Measurements from ENCODE around the gene ACER3. TPM values are rescaled to one million over a fixed set of nuclear protein-coding genes. Genes with fewer than 3 reads are reported as not detected.

ACER3 gene
- total RNA-seq, 2 donors from 2014 or later, result 18.5 to 23.2 TPM

DNA sequence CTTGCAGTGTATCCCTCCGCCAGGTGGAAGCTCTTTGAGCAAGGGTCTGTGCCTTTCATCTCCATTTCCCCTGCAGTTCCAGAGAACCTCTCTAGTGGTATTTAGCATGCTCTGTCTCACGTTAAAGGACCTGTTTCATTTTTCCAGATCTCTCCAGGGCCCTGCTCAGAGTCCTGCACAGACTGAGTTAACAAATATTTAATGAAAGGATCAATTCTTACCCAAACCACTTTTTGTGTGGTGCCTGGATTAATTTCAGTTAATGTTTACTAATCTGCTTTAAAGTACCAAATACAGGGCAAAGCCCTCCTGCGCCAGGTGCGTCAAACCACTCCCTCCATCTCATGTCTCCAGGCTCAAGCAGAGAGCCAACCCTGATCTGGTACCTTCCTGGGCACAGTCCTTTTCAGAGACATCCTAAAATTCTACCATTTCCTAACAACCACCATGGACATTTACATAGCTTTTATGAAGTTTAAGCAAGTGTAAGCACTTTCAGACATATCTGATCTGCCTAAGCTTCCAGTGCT, 18.7 kb upstream of the ACER3 start:
- TF ChIP-seq, protein P1, sequence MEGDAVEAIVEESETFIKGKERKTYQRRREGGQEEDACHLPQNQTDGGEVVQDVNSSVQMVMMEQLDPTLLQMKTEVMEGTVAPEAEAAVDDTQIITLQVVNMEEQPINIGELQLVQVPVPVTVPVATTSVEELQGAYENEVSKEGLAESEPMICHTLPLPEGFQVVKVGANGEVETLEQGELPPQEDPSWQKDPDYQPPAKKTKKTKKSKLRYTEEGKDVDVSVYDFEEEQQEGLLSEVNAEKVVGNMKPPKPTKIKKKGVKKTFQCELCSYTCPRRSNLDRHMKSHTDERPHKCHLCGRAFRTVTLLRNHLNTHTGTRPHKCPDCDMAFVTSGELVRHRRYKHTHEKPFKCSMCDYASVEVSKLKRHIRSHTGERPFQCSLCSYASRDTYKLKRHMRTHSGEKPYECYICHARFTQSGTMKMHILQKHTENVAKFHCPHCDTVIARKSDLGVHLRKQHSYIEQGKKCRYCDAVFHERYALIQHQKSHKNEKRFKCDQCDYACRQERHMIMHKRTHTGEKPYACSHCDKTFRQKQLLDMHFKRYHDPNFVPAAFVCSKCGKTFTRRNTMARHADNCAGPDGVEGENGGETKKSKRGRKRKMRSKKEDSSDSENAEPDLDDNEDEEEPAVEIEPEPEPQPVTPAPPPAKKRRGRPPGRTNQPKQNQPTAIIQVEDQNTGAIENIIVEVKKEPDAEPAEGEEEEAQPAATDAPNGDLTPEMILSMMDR (conservative IDR thresholded peaks at IDR 0.05), result no peak
- Histone ChIP-seq H3K9me3 (ENCODE audit: control insufficient read depth, low read length) (no peaks in the 10 kb centered on the region), H3K27me3 (ENCODE audit: control insufficient read depth, insufficient read depth, low read length, poor library complexity, severe bottlenecking) (no peaks in the 10 kb centered on the region), H3K4me3 (ENCODE audit: low read length) (peak overlapping the region; percentile 6), H3K4me1 (ENCODE audit: control insufficient read depth, insufficient read depth, low read length) (peaks cover 25% of the 10 kb centered on the region), H3K27ac (ENCODE audit: low read depth, low read length) (no peak overlapping the region), H3K9ac (ENCODE audit: extremely low read depth, low read length, poor library complexity, severe bottlenecking) (no peak overlapping the region), H3K36me3 (ENCODE audit: control insufficient read depth, insufficient read depth, low read length) (no peaks in the 10 kb centered on the region)
- H3K36me3 Mint-ChIP-seq (ENCODE audit: low read depth), result no peaks in the 10 kb centered on the region
- DNase-seq, result peak; percentile 69
- H3K27ac Mint-ChIP-seq, result no peak overlapping the region
- H3K27me3 Mint-ChIP-seq (ENCODE audit: insufficient read depth), result peaks cover under 1% of the 10 kb centered on the region
- H3K4me3 Mint-ChIP-seq, result no peak overlapping the region
- WGBS, 2 experiments (ENCODE audit: insufficient coverage in 1 of 2, insufficient read length in 1 of 2), result 75 to 90% methylated on average over 3 to 4 of the region's 4 CpGs
- H3K4me1 Mint-ChIP-seq, result peaks cover 20% of the 10 kb centered on the region
- peaks cover 5% of the 10 kb centered on the region for H3K9me3 Mint-ChIP-seq

DNA sequence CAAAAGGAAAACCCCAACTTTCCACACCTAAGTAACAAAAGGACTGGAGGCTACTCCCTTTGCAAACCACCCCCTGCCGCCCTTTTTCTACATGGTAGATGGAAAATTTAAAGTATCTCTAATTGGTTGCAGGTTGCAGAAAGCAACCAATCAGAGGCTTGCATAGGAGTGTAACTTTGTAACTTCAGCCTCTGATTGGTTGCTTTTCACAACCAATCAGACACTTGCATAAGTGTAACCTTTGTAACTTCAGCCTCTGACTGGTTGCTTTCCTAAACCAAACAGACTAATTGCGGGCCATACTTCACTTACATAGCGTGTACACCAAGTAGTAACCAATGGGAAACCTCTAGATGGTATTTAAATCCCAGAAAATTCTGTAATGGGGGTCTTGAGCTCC, 16.8 kb upstream of the ACER3 start:
- 97% methylated on average over 3 of the region's 3 CpGs; no CpG with 5 or more reads in 1 of the 2 experiments for WGBS, 2 experiments (ENCODE audit: insufficient coverage in 1 of 2, insufficient read length in 1 of 2)
- Mint-ChIP-seq H3K4me1 (peaks cover 20% of the 10 kb centered on the region), H3K27ac (no peak overlapping the region), H3K4me3 (no peak overlapping the region), H3K27me3 (ENCODE audit: insufficient read depth) (peaks cover 6% of the 10 kb centered on the region), H3K36me3 (ENCODE audit: low read depth) (no peaks in the 10 kb centered on the region), H3K9me3 (peaks cover 5% of the 10 kb centered on the region)
- TF ChIP-seq, protein P1 (conservative IDR thresholded peaks at IDR 0.05), result no peak
- no peak for DNase-seq
- Histone ChIP-seq H3K4me3 (ENCODE audit: low read length) (no peak overlapping the region), H3K27ac (ENCODE audit: low read depth, low read length) (no peak overlapping the region), H3K27me3 (ENCODE audit: control insufficient read depth, insufficient read depth, low read length, poor library complexity, severe bottlenecking) (no peaks in the 10 kb centered on the region), H3K4me1 (ENCODE audit: control insufficient read depth, insufficient read depth, low read length) (peaks cover 10% of the 10 kb centered on the region), H3K36me3 (ENCODE audit: control insufficient read depth, insufficient read depth, low read length) (no peaks in the 10 kb centered on the region), H3K9ac (ENCODE audit: extremely low read depth, low read length, poor library complexity, severe bottlenecking) (no peak overlapping the region), H3K9me3 (ENCODE audit: control insufficient read depth, low read length) (no peaks in the 10 kb centered on the region)

DNA sequence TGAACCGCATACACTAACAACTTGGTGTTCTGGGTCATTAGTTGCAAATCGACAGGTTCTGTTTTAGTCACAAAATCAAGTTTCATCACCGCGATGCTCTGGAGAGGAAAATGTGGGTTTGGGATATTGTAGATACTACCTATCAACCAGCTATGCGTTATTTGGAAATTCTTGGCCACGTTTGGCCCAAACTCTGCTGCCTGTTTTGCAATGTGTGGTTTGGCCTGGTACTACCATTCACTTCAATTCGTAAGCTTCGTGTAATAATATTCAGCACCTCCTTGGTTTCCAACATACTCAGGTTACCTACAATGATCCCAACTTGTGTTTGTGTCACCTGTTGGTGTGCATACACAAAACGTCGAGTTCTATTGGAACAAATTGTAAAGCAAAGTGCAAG, 16.2 kb upstream of the ACER3 start:
- no peak overlapping the region for H3K9ac ChIP-seq (ENCODE audit: extremely low read depth, low read length, poor library complexity, severe bottlenecking)
- H3K27ac Mint-ChIP-seq, result no peak overlapping the region
- 94 to 97% methylated on average over 6 to 10 of the region's 10 CpGs for WGBS, 2 experiments (ENCODE audit: insufficient coverage in 1 of 2, insufficient read length in 1 of 2)

More for the DNA sequence above, 16.2 kb upstream of the ACER3 start:
- DNase-seq, result no peak
- no peak overlapping the region for H3K4me3 Mint-ChIP-seq
- no peaks in the 10 kb centered on the region for H3K36me3 ChIP-seq (ENCODE audit: control insufficient read depth, insufficient read depth, low read length)
- H3K9me3 Mint-ChIP-seq, result peaks cover 5% of the 10 kb centered on the region
- no peaks in the 10 kb centered on the region for H3K36me3 Mint-ChIP-seq (ENCODE audit: low read depth)
- no peaks in the 10 kb centered on the region for H3K9me3 ChIP-seq (ENCODE audit: control insufficient read depth, low read length)
- peaks cover 12% of the 10 kb centered on the region for H3K27me3 Mint-ChIP-seq (ENCODE audit: insufficient read depth)
- peaks cover 16% of the 10 kb centered on the region for H3K4me1 Mint-ChIP-seq
- no peak overlapping the region for H3K4me3 ChIP-seq (ENCODE audit: low read length)
- H3K27me3 ChIP-seq (ENCODE audit: control insufficient read depth, insufficient read depth, low read length, poor library complexity, severe bottlenecking), result no peaks in the 10 kb centered on the region
- TF ChIP-seq, protein P1 (conservative IDR thresholded peaks at IDR 0.05), result no peak
- H3K27ac ChIP-seq (ENCODE audit: low read depth, low read length), result no peak overlapping the region
- peaks cover 10% of the 10 kb centered on the region for H3K4me1 ChIP-seq (ENCODE audit: control insufficient read depth, insufficient read depth, low read length)

All from endodermal cell (in vitro differentiated cells).